HG03457 (cell line): ENCODE results near the gene TMEM267.
A peak's percentile ranks its signal among the peaks of the same experiment; 100 is the strongest.
"Not testable (repeated sequence)": the region's sequence is repeated elsewhere in the genome, so short reads cannot be mapped to it uniquely, and the experiment has no call there.

Experiments used
- ATAC-seq: cut with Tn5 transposase; IDR thresholded peaks from one replicate; pipeline ENCODE4 v1.9.1; 2021; ENCODE audit warnings: moderate number of reproducible peaks; ENCODE audit not compliant: unreplicated experiment

The TMEM267 gene

GRCh38 chr5:43483298-43484105 is at the start of gene TMEM267:
TSS of gene TMEM267 (minus strand) at chr5:43483865. CDS start at chr5:43453969, 29,896 bp downstream.
- ATAC-seq: peak; percentile 85

- ATAC-seq: no peak
These were observed 47.0 kb upstream of the TMEM267 start for GRCh38 chr5:43530648-43531047.

GRCh38 chr5:43523662-43524072 is 40.0 kb upstream of the TMEM267 start:
- no peak for ATAC-seq

- no peak for ATAC-seq
These were observed 37.0 kb upstream of the TMEM267 start for GRCh38 chr5:43520615-43521014.

GRCh38 chr5:43515678-43516048 is 32.0 kb upstream of the TMEM267 start:
- no peak for ATAC-seq

- peak; percentile 99 for ATAC-seq
These were observed 31.4 kb upstream of the TMEM267 start, which contains the start of gene C5orf34 for GRCh38 chr5:43514816-43515677. TSS of gene C5orf34 (minus strand) at chr5:43515148. CDS start at chr5:43509339, 5,809 bp downstream.

GRCh38 chr5:43514471-43514815 is 30.8 kb upstream of the TMEM267 start:
- peak; percentile 20 for ATAC-seq

- no peak for ATAC-seq
These were observed 30.4 kb upstream of the TMEM267 start for GRCh38 chr5:43514025-43514424.

- ATAC-seq: not testable (repeated sequence)
These were observed 27.4 kb upstream of the TMEM267 start for GRCh38 chr5:43511062-43511461.

GRCh38 chr5:43498581-43498980 is 14.9 kb upstream of the TMEM267 start:
- ATAC-seq: no peak

- no peak for ATAC-seq
These were observed 13.8 kb upstream of the TMEM267 start for GRCh38 chr5:43497311-43498104.

GRCh38 chr5:43491326-43491725 is 7.7 kb upstream of the TMEM267 start:
- no peak for ATAC-seq

GRCh38 chr5:43486353-43486752 is 2.7 kb upstream of the TMEM267 start:
- no peak for ATAC-seq

- no peak for ATAC-seq
These were observed 1.7 kb upstream of the TMEM267 start for GRCh38 chr5:43485406-43485805.

- peak; percentile 61 for ATAC-seq
These were observed 613 bp upstream of the TMEM267 start for GRCh38 chr5:43484106-43484849.

GRCh38 chr5:43482490-43483297 is 971 bp downstream of the TMEM267 start:
- ATAC-seq: no peak

- ATAC-seq: no peak
These were observed 13.8 kb downstream of the TMEM267 start for GRCh38 chr5:43469671-43470391.

- ATAC-seq: no peak
These were observed 16.6 kb downstream of the TMEM267 start for GRCh38 chr5:43467100-43467499.

GRCh38 chr5:43465455-43465854 is 18.2 kb downstream of the TMEM267 start:
- ATAC-seq: not testable (repeated sequence)
